Measurements from ENCODE around the gene ERCC5.

Gene ERCC5

GRCh38 chr13:102852556-102852955 lies 6.7 kb downstream of the ERCC5 start:
- TF ChIP-seq CTCF (conservative IDR thresholded peaks at IDR 0.05; ENCODE audit: low read depth, low read length): no peak
- Histone ChIP-seq H3K27ac (no peak overlapping the region), H3K4me2 (no peak overlapping the region), H2AFZ (ENCODE audit: low read depth) (no peak overlapping the region), H3K4me3 (IDR thresholded peaks at IDR 0.05; ENCODE audit: insufficient read depth, low read depth, low read length) (no peak overlapping the region), H3K36me3 (ENCODE audit: insufficient read depth) (no peaks in the 10 kb centered on the region), H4K20me1 (ENCODE audit: insufficient read depth) (no peaks in the 10 kb centered on the region), H3K4me1 (ENCODE audit: low read depth, poor library complexity, severe bottlenecking) (peaks cover 7% of the 10 kb centered on the region), H3K9ac (no peak overlapping the region), H3K79me2 (ENCODE audit: insufficient read depth, low read depth) (peaks cover 15% of the 10 kb centered on the region; the same call in 1 of the 2 replicates), H3K27me3 (ENCODE audit: insufficient read depth, low read depth) (no peaks in the 10 kb centered on the region)

GRCh38 chr13:102854675-102855074 lies 8.8 kb downstream of the ERCC5 start:
- H3K79me2 ChIP-seq (ENCODE audit: insufficient read depth, low read depth): no peaks in the 10 kb centered on the region
- H4K20me1 ChIP-seq (ENCODE audit: insufficient read depth): no peaks in the 10 kb centered on the region
- TF ChIP-seq CTCF (conservative IDR thresholded peaks at IDR 0.05; ENCODE audit: low read depth, low read length): no peak
- H3K9ac ChIP-seq: no peak overlapping the region
- no peak overlapping the region for H2AFZ ChIP-seq (ENCODE audit: low read depth)
- H3K36me3 ChIP-seq (ENCODE audit: insufficient read depth): no peaks in the 10 kb centered on the region
- no peaks in the 10 kb centered on the region for H3K27me3 ChIP-seq (ENCODE audit: insufficient read depth, low read depth)
- H3K4me3 ChIP-seq (IDR thresholded peaks at IDR 0.05; ENCODE audit: insufficient read depth, low read depth, low read length): no peak overlapping the region
- H3K4me2 ChIP-seq: no peak overlapping the region
- no peak overlapping the region for H3K27ac ChIP-seq
- no peaks in the 10 kb centered on the region for H3K4me1 ChIP-seq (ENCODE audit: low read depth, poor library complexity, severe bottlenecking)

GRCh38 chr13:102856557-102856956 lies 10.7 kb downstream of the ERCC5 start:
- Histone ChIP-seq H3K79me2 (ENCODE audit: insufficient read depth, low read depth) (no peaks in the 10 kb centered on the region), H3K27me3 (ENCODE audit: insufficient read depth, low read depth) (no peaks in the 10 kb centered on the region), H3K4me1 (ENCODE audit: low read depth, poor library complexity, severe bottlenecking) (no peaks in the 10 kb centered on the region), H3K4me2 (no peak overlapping the region), H3K27ac (no peak overlapping the region), H3K9ac (no peak overlapping the region), H2AFZ (ENCODE audit: low read depth) (no peak overlapping the region), H4K20me1 (ENCODE audit: insufficient read depth) (no peaks in the 10 kb centered on the region), H3K4me3 (IDR thresholded peaks at IDR 0.05; ENCODE audit: insufficient read depth, low read depth, low read length) (no peak overlapping the region), H3K36me3 (ENCODE audit: insufficient read depth) (no peaks in the 10 kb centered on the region)
- no peak for TF ChIP-seq CTCF (conservative IDR thresholded peaks at IDR 0.05; ENCODE audit: low read depth, low read length)

- no peaks in the 10 kb centered on the region for H4K20me1 ChIP-seq (ENCODE audit: insufficient read depth)
- no peak overlapping the region for H3K27ac ChIP-seq
- no peaks in the 10 kb centered on the region for H3K27me3 ChIP-seq (ENCODE audit: insufficient read depth, low read depth)
- H3K79me2 ChIP-seq (ENCODE audit: insufficient read depth, low read depth): no peaks in the 10 kb centered on the region
- no peak for TF ChIP-seq CTCF (conservative IDR thresholded peaks at IDR 0.05; ENCODE audit: low read depth, low read length)
- no peaks in the 10 kb centered on the region for H3K36me3 ChIP-seq (ENCODE audit: insufficient read depth)
- no peak overlapping the region for H3K4me2 ChIP-seq
- no peak overlapping the region for H3K4me3 ChIP-seq (IDR thresholded peaks at IDR 0.05; ENCODE audit: insufficient read depth, low read depth, low read length)
- H3K4me1 ChIP-seq (ENCODE audit: low read depth, poor library complexity, severe bottlenecking): no peaks in the 10 kb centered on the region
- H3K9ac ChIP-seq: no peak overlapping the region
- H2AFZ ChIP-seq (ENCODE audit: low read depth): no peak overlapping the region
Observed at GRCh38 chr13:102862624-102863210, 16.9 kb downstream of the ERCC5 start.

Measured in KMS-11 (cell line).